ENCODE measurements around the gene AHRR. TPM values are rescaled to one million over a fixed set of nuclear protein-coding genes. Genes with fewer than 3 reads are reported as not detected.
A peak's percentile ranks its signal among the peaks of the same experiment; 100 is the strongest.

The AHRR gene
- total and polyA plus RNA-seq, 2 donors (not counting 1 experiment from before 2014, with no cell fraction given), result 11.3 to 26.4 TPM

DNA sequence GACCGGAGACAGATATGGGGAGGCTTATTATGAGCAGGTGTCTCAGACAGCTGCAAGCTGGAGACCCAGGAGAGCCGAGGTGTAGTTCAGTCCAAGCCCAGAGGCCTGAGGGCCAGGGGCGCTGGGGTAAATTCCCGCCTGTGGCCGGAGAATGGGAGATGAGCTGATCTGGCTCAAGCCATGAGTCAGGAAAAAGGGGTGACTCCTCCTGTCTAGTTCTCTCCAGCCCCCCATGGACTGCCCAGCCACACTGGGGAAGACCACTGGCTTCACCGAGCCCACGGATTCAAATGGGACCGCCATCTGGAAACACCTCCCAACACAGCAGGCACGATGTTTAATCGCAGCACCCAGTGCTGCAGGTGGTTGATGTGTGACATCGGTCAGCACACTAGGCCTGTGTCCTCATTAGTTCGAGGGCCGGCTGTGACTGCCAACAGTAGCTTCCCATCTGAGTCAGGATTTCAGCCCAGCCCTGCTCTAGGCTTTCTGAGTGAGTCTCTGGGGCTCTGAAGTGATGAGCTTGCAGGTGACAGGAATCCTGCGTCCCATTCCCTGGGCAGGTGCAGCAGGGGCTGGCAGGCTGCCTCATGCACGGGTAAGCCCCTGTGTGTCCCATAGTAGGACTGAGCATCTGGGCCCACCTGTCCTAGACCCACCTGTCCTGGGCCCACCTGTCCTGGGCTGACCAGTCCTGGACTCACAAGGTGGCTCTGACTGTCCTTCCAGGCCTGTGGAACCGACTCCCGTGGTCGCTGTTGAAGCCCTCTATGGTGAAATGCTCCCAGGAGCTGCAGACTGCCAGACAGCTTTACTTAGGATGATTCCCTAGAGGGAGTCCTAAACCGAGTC, 49.7 kb downstream of the AHRR start:
- TF ChIP-seq, protein P1, sequence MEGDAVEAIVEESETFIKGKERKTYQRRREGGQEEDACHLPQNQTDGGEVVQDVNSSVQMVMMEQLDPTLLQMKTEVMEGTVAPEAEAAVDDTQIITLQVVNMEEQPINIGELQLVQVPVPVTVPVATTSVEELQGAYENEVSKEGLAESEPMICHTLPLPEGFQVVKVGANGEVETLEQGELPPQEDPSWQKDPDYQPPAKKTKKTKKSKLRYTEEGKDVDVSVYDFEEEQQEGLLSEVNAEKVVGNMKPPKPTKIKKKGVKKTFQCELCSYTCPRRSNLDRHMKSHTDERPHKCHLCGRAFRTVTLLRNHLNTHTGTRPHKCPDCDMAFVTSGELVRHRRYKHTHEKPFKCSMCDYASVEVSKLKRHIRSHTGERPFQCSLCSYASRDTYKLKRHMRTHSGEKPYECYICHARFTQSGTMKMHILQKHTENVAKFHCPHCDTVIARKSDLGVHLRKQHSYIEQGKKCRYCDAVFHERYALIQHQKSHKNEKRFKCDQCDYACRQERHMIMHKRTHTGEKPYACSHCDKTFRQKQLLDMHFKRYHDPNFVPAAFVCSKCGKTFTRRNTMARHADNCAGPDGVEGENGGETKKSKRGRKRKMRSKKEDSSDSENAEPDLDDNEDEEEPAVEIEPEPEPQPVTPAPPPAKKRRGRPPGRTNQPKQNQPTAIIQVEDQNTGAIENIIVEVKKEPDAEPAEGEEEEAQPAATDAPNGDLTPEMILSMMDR (conservative IDR thresholded peaks at IDR 0.05 in 1 of 2, IDR thresholded peaks at IDR 0.05 in 1 of 2; ENCODE audit: low read depth in 1 of 2, low read length in 2 of 2), result no peak
- TF ChIP-seq EZH2 (IDR thresholded peaks at IDR 0.05; ENCODE audit: low read length, missing control alignments), result no peak
- Histone ChIP-seq H3K79me2 (ENCODE audit: control insufficient read depth, insufficient read depth, low read length) (peaks cover 36% of the 10 kb centered on the region), H3K27ac (ENCODE audit: insufficient read depth, low read length) (peak overlapping the region; percentile 96), H3K4me2 (ENCODE audit: extremely low read depth, insufficient read depth, low read length) (no peak overlapping the region), H3K9me3 (ENCODE audit: control insufficient read depth, insufficient read depth, low read depth, low read length) (no peaks in the 10 kb centered on the region), H3K4me1 (ENCODE audit: control insufficient read depth, extremely low read depth, insufficient read depth, low read length) (peaks cover 47% of the 10 kb centered on the region), H4K20me1 (ENCODE audit: control insufficient read depth, extremely low read depth, insufficient read depth, low read length) (no peaks in the 10 kb centered on the region), H3K9ac (ENCODE audit: insufficient read depth, low read length) (no peak overlapping the region), H3K36me3 (ENCODE audit: control insufficient read depth, insufficient read depth, low read length) (peaks cover 14% of the 10 kb centered on the region), H3K4me3 (replicated peaks in 1 of 4; ENCODE audit: control extremely low read depth in 1 of 4, insufficient read depth in 1 of 4, low read depth in 3 of 4, low read length in 4 of 4) (no peak overlapping the region), H3K27me3 (ENCODE audit: control insufficient read depth, insufficient read depth, low read length) (no peaks in the 10 kb centered on the region), H2AFZ (ENCODE audit: low read length) (no peak overlapping the region)
- no peak for DNase-seq (ENCODE audit: low read depth in 2 of 2)

DNA sequence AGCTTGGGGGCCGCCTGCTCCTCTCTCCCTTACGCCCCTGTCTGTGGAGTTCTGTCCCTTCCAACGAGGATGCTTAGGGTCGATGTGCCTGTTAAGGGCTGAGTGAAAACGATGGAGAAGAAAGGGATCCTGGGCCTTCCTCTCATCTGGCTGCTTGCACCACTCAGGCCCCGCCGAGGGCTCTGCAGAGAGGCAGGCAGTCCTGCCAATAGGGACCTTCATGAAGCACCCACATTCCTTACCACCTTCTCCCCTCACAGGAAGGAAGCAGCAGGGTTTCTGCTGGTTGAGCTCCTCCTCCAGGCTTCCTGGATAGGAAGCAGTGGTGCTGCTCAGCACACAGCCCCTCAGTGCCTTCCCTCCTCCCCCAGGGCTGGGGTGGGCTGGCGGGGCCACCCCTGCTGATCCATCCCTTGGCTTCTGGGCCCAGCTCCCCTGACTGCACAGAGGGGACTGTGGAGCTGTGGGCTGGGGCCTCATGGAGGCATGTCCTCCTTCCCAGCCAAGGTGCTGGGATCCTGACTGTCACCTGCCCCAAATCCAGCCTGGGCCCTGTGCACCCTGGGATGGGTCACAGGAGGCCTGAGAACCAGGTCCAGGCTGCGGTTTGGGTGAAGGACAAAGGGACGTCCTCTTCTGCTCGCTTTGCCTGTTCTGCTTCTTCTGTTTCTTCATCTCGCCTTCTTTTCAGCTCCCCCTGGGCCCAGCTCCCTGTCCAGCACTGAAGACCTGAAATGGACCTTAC, 50.5 kb downstream of the AHRR start:
- Histone ChIP-seq H3K4me1 (ENCODE audit: control insufficient read depth, extremely low read depth, insufficient read depth, low read length) (peaks cover 47% of the 10 kb centered on the region), H3K36me3 (ENCODE audit: control insufficient read depth, insufficient read depth, low read length) (peaks cover 19% of the 10 kb centered on the region), H2AFZ (ENCODE audit: low read length) (no peak overlapping the region), H3K9me3 (ENCODE audit: control insufficient read depth, insufficient read depth, low read depth, low read length) (no peaks in the 10 kb centered on the region), H4K20me1 (ENCODE audit: control insufficient read depth, extremely low read depth, insufficient read depth, low read length) (no peaks in the 10 kb centered on the region), H3K79me2 (ENCODE audit: control insufficient read depth, insufficient read depth, low read length) (peaks cover 37% of the 10 kb centered on the region), H3K27me3 (ENCODE audit: control insufficient read depth, insufficient read depth, low read length) (no peaks in the 10 kb centered on the region), H3K9ac (ENCODE audit: insufficient read depth, low read length) (no peak overlapping the region), H3K4me3 (replicated peaks in 1 of 4; ENCODE audit: control extremely low read depth in 1 of 4, insufficient read depth in 1 of 4, low read depth in 3 of 4, low read length in 4 of 4) (no peak overlapping the region), H3K27ac (ENCODE audit: insufficient read depth, low read length) (peak overlapping the region; percentile 96), H3K4me2 (ENCODE audit: extremely low read depth, insufficient read depth, low read length) (no peak overlapping the region)
- DNase-seq (ENCODE audit: low read depth in 2 of 2), result no peak
- TF ChIP-seq, protein P1 (conservative IDR thresholded peaks at IDR 0.05 in 1 of 2, IDR thresholded peaks at IDR 0.05 in 1 of 2; ENCODE audit: low read depth in 1 of 2, low read length in 2 of 2), result no peak
- no peak for TF ChIP-seq EZH2 (IDR thresholded peaks at IDR 0.05; ENCODE audit: low read length, missing control alignments)

DNA sequence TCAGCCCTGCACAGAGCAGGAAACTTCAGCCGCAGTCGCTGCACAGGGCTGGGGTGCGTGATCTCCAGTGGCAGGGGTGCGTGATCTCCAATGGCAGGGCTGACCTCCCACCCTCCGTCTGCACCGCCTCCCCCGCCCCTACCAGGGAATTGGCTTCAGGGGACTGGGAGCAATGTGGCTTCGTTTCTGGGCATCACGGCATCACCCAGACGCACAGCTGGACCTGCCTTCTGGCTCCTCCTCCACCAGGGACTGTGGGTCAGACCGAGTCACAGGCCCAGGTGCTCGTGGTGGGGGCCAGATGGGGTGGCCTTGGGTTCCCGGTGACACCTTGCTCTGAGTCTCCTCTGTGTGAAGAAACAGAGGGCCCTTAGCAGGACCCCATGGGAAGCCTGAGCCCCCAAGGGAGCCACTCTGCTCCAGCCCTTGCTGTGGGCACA, 51.1 kb downstream of the AHRR start:
- TF ChIP-seq, protein P1 (conservative IDR thresholded peaks at IDR 0.05 in 1 of 2, IDR thresholded peaks at IDR 0.05 in 1 of 2; ENCODE audit: low read depth in 1 of 2, low read length in 2 of 2), result no peak
- no peak for TF ChIP-seq EZH2 (IDR thresholded peaks at IDR 0.05; ENCODE audit: low read length, missing control alignments)
- Histone ChIP-seq H3K4me1 (ENCODE audit: control insufficient read depth, extremely low read depth, insufficient read depth, low read length) (peaks cover 43% of the 10 kb centered on the region), H3K9me3 (ENCODE audit: control insufficient read depth, insufficient read depth, low read depth, low read length) (no peaks in the 10 kb centered on the region), H3K4me3 (replicated peaks in 1 of 4; ENCODE audit: control extremely low read depth in 1 of 4, insufficient read depth in 1 of 4, low read depth in 3 of 4, low read length in 4 of 4) (no peak overlapping the region), H3K27me3 (ENCODE audit: control insufficient read depth, insufficient read depth, low read length) (no peaks in the 10 kb centered on the region), H3K9ac (ENCODE audit: insufficient read depth, low read length) (peak overlapping the region; percentile 73), H2AFZ (ENCODE audit: low read length) (no peak overlapping the region), H3K27ac (ENCODE audit: insufficient read depth, low read length) (peak overlapping the region; percentile 96), H3K4me2 (ENCODE audit: extremely low read depth, insufficient read depth, low read length) (no peak overlapping the region), H3K79me2 (ENCODE audit: control insufficient read depth, insufficient read depth, low read length) (peaks cover 34% of the 10 kb centered on the region), H4K20me1 (ENCODE audit: control insufficient read depth, extremely low read depth, insufficient read depth, low read length) (no peaks in the 10 kb centered on the region), H3K36me3 (ENCODE audit: control insufficient read depth, insufficient read depth, low read length) (peaks cover 20% of the 10 kb centered on the region)
- no peak for DNase-seq (ENCODE audit: low read depth in 2 of 2)

Data from fibroblast of lung (primary cell).